ENCODE results near the gene RGSL1.

RGSL1 gene

DNA sequence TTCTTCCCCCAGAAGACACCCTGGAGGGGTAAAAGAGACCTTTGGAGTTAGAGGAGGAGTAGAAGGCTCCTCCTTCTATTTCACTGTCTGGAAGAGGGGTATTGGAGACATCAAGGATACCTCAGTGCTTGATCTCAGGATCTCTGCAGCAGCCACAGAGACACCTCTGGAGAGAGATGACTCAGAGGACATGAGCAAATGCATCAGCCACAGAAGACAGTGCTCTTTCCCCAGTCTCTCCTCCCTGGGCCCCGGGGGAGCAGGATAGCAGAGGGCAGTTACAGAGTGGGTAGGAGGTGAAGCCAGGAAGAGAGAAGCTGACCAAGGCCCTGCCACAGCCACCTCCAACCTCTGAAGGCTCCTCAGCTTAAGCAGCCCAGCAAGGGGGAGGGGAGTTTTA, 34.2 kb upstream of the RGSL1 start:
- H3K27ac ChIP-seq (ENCODE audit: low read depth, low read length), result no peak overlapping the region
- H3K9ac ChIP-seq (ENCODE audit: low read length), result no peak overlapping the region
- no peaks in the 10 kb centered on the region for H3K9me3 ChIP-seq (ENCODE audit: control insufficient read depth, insufficient read depth, low read depth, low read length)
- no peaks in the 10 kb centered on the region for H3K27me3 ChIP-seq (ENCODE audit: control insufficient read depth, insufficient read depth, low read length)
- H3K4me3 ChIP-seq (ENCODE audit: low read depth, low read length), result no peak overlapping the region
- no peaks in the 10 kb centered on the region for H3K4me1 ChIP-seq (ENCODE audit: control insufficient read depth, insufficient read depth, low read length)
- H3K36me3 ChIP-seq (ENCODE audit: control insufficient read depth, insufficient read depth, low read length), result no peaks in the 10 kb centered on the region

DNA sequence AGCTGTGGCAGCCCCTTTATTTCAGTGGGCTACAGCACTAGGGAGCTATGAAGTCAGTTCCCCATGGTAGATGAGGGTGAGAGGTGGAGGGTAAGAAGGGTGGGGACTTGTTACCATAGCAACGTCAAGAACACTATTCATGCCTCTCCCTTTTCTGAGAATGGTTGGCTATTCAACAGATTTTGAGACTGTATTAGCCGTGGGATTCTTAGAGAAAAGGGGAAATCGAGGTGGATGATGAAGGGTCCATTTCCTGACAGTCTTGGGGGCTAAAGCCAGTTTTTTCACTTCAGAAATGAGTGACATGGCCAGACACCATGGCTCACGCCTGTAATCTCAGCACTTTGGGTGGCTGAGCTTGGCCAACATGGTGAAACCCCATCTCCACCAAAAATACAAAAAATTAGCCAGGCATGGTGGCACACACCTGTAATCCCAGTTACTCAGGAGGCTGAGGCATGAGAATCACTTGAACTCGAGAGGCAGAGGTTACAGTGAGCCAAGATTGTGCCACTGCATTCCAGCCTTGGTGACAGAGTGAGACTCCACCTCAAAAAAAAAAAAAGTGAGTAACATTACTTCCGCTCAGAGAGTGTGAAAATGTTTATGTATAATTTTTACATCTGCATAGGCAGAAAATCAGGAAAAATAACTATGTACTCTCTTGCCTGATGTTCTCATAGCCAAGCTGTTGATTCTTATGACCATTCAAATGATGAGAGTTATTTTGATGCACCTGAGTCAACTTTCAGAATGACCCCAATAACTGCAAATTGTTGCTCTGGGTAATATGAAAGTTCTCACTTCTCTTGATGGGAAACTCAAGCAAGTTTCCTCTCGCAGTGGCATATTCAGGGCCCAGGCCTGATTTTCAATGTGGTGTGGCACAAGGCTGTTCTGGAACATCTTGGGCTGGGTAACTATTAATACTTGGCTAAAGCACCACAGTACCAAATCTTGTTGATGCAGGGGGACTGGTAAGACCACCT, 23.2 kb upstream of the RGSL1 start:
- Histone ChIP-seq H3K36me3 (ENCODE audit: control insufficient read depth, insufficient read depth, low read length) (no peaks in the 10 kb centered on the region), H3K9ac (ENCODE audit: low read length) (no peak overlapping the region), H3K27ac (ENCODE audit: low read depth, low read length) (no peak overlapping the region), H3K9me3 (ENCODE audit: control insufficient read depth, insufficient read depth, low read depth, low read length) (no peaks in the 10 kb centered on the region), H3K27me3 (ENCODE audit: control insufficient read depth, insufficient read depth, low read length) (no peaks in the 10 kb centered on the region), H3K4me1 (ENCODE audit: control insufficient read depth, insufficient read depth, low read length) (no peaks in the 10 kb centered on the region), H3K4me3 (ENCODE audit: low read depth, low read length) (no peak overlapping the region)

DNA sequence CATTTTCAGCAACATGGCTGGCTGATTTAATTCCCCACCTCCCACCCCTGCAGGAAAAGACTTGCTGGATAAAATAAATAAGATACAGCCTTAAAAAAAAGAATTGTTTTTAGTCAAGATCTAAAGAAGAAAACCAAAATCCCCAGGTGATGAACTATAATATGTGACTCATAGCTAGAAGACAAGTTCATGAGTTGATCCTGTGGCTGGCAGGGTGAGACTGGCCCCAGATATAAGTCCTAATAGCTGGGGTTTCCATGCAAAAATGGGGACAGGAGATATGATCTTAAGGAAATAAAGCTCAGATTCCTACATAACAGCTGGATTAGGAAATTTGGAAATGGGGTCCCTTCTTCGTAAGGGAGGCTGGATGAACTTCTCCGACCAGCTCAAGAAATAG, 21.9 kb upstream of the RGSL1 start:
- Histone ChIP-seq H3K4me3 (ENCODE audit: low read depth, low read length) (no peak overlapping the region), H3K36me3 (ENCODE audit: control insufficient read depth, insufficient read depth, low read length) (no peaks in the 10 kb centered on the region), H3K9ac (ENCODE audit: low read length) (no peak overlapping the region), H3K27me3 (ENCODE audit: control insufficient read depth, insufficient read depth, low read length) (no peaks in the 10 kb centered on the region), H3K4me1 (ENCODE audit: control insufficient read depth, insufficient read depth, low read length) (no peaks in the 10 kb centered on the region), H3K9me3 (ENCODE audit: control insufficient read depth, insufficient read depth, low read depth, low read length) (no peaks in the 10 kb centered on the region), H3K27ac (ENCODE audit: low read depth, low read length) (no peak overlapping the region)

DNA sequence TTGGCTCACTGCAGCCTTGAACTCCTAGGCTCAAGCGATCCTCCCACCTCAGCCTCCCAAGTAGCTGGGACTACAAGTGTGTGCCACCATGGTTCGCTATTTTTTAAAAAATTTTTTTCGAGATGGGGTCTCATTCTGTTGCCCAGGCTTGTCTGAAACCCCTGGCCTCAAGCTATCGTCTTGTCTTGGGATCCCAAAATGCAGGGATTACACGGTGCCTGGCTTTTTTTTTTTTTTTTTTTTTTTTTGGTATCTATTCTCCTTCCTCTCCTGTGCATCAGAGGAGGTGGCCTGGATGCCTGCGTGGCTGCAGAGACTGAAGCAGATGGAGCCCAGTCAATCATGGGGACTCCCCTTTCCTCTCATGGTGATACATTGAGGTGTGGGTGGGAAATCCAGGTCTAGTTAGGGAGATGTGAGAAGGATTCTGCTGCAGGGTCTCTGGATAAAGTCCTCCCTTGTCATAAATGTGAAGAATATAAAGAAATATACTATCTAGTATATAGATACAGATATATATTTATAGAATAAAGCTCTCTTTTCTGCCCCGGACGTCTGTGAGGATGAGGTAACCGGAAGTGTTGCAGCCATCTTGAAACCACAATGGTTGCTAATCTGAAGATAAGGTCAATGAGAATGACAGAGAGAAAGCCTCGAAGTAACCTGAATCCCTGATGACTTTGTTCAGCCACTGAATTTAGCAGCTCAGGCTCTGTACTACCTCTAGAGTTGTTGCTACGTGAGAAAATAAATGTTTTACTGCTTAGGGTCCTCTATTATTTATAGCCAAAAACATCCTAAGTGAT, 19.5 kb upstream of the RGSL1 start:
- H3K4me3 ChIP-seq (ENCODE audit: low read depth, low read length), result no peak overlapping the region

DNA sequence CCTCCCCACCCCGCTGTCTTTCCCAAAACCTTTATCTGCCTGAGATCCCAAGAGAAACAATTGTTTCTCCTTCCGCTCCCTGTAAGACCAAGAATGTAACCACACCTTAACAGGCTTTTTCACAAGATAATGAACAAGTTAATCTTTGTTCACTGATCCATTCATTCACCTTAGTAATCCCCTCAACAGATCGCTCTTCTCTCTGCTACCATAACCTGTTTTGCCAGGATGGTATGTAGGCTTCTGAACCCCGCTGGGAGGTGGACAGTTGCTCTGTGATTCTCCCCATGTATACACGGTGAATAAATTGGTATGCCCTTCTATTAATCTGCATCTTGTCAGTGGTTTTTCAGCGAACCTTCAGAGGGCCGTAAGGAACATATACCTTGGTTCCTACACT, 18.7 kb upstream of the RGSL1 start:
- H3K4me1 ChIP-seq (ENCODE audit: control insufficient read depth, insufficient read depth, low read length), result no peaks in the 10 kb centered on the region
- no peak overlapping the region for H3K27ac ChIP-seq (ENCODE audit: low read depth, low read length)
- no peaks in the 10 kb centered on the region for H3K9me3 ChIP-seq (ENCODE audit: control insufficient read depth, insufficient read depth, low read depth, low read length)
- H3K27me3 ChIP-seq (ENCODE audit: control insufficient read depth, insufficient read depth, low read length), result no peaks in the 10 kb centered on the region
- no peak overlapping the region for H3K4me3 ChIP-seq (ENCODE audit: low read depth, low read length)
- H3K9ac ChIP-seq (ENCODE audit: low read length), result no peak overlapping the region
- H3K36me3 ChIP-seq (ENCODE audit: control insufficient read depth, insufficient read depth, low read length), result no peaks in the 10 kb centered on the region

More for the DNA sequence above, 19.5 kb upstream of the RGSL1 start:
- H3K4me1 ChIP-seq (ENCODE audit: control insufficient read depth, insufficient read depth, low read length), result no peaks in the 10 kb centered on the region
- H3K27me3 ChIP-seq (ENCODE audit: control insufficient read depth, insufficient read depth, low read length), result no peaks in the 10 kb centered on the region
- no peaks in the 10 kb centered on the region for H3K36me3 ChIP-seq (ENCODE audit: control insufficient read depth, insufficient read depth, low read length)
- H3K9ac ChIP-seq (ENCODE audit: low read length), result no peak overlapping the region
- no peak overlapping the region for H3K27ac ChIP-seq (ENCODE audit: low read depth, low read length)
- no peaks in the 10 kb centered on the region for H3K9me3 ChIP-seq (ENCODE audit: control insufficient read depth, insufficient read depth, low read depth, low read length)

DNA sequence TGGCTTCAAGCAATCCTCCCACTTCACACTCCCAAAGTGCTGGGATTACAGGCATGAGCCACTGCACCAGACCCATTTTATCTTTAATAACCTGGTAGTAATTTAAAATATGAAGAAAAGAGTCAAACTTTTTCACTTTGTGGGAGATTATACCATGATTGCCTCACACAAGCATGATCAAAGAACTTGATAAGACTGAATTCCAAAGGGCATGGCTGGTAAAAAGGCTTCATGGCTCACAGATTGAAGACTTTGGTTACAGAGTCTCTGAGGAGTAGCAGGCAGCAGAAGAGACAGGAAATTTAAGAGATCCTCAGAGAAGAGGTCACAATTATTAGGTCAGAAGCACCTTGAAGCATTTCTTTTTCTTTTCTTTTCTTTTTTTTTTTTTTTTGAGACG, 16.4 kb upstream of the RGSL1 start:
- peaks cover 3% of the 10 kb centered on the region for H3K9me3 ChIP-seq (ENCODE audit: control insufficient read depth, insufficient read depth, low read depth, low read length)
- H3K36me3 ChIP-seq (ENCODE audit: control insufficient read depth, insufficient read depth, low read length), result no peaks in the 10 kb centered on the region
- no peaks in the 10 kb centered on the region for H3K27me3 ChIP-seq (ENCODE audit: control insufficient read depth, insufficient read depth, low read length)
- H3K4me3 ChIP-seq (ENCODE audit: low read depth, low read length), result no peak overlapping the region
- H3K9ac ChIP-seq (ENCODE audit: low read length), result no peak overlapping the region
- no peak overlapping the region for H3K27ac ChIP-seq (ENCODE audit: low read depth, low read length)
- no peaks in the 10 kb centered on the region for H3K4me1 ChIP-seq (ENCODE audit: control insufficient read depth, insufficient read depth, low read length)

DNA sequence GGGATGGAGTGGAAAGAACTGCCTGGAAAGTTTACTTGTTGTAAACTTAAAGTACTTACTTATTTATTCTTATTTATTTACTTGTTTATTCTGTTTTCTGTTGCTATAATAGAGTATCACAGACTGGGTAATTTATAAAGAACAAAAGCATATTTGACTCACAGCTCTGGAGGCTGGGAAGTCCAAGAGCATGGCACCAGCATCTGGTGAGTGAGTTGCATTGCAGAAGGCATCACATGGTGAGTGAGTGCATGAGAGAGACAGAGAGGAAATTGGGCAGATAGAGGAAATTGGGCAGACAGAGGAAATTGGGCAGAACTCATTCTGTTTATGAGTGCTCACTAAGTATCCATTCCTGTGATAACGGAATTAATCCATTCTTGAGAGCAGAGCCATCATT, 11.6 kb upstream of the RGSL1 start:
- Histone ChIP-seq H3K9me3 (ENCODE audit: control insufficient read depth, insufficient read depth, low read depth, low read length) (peaks cover 20% of the 10 kb centered on the region), H3K36me3 (ENCODE audit: control insufficient read depth, insufficient read depth, low read length) (no peaks in the 10 kb centered on the region), H3K9ac (ENCODE audit: low read length) (no peak overlapping the region), H3K4me1 (ENCODE audit: control insufficient read depth, insufficient read depth, low read length) (no peaks in the 10 kb centered on the region), H3K27me3 (ENCODE audit: control insufficient read depth, insufficient read depth, low read length) (no peaks in the 10 kb centered on the region), H3K4me3 (ENCODE audit: low read depth, low read length) (no peak overlapping the region), H3K27ac (ENCODE audit: low read depth, low read length) (no peak overlapping the region)

DNA sequence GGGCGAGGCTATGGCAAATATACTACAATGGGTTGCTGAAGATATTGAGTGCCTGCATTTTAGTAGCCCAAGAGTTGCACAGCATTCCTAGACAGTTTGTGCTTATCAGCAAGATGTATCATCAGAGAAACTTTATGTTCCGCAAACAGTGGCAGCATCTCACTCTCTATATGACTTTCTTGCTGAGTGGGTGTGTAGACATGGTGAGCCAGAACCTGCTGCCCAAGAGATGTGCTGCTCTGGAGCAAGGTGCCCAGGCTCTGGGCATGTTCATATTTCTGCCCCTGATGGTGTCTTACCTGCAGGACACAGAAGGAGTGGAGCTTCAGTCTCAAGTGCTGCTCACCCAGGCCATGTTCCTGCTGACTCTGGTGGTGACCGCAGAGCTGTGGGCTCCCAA, 8.2 kb upstream of the RGSL1 start:
- Histone ChIP-seq H3K4me3 (ENCODE audit: low read depth, low read length) (no peak overlapping the region), H3K27ac (ENCODE audit: low read depth, low read length) (no peak overlapping the region), H3K27me3 (ENCODE audit: control insufficient read depth, insufficient read depth, low read length) (no peaks in the 10 kb centered on the region), H3K4me1 (ENCODE audit: control insufficient read depth, insufficient read depth, low read length) (peaks cover 12% of the 10 kb centered on the region), H3K9ac (ENCODE audit: low read length) (no peak overlapping the region), H3K36me3 (ENCODE audit: control insufficient read depth, insufficient read depth, low read length) (no peaks in the 10 kb centered on the region), H3K9me3 (ENCODE audit: control insufficient read depth, insufficient read depth, low read depth, low read length) (peaks cover 20% of the 10 kb centered on the region)

DNA sequence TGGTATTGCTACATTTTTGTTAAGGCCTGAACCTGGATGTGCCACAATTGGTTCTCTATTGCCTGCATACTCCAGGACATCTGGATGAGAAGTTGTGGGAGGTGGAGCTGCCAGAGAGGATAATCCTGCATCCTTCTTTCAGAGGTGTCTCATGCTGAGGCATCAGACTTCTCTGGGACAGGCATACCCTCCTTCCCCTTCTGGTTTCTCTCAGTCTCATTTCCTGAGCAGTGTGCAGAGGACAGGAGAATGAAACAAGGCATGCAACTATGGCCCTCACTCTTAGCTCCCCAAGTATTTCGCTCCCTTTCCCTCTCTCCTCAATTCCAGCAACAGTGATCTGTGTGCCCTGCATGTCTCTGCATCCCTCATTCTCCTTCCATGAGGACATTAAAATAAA, 7.6 kb upstream of the RGSL1 start:
- H3K4me3 ChIP-seq (ENCODE audit: low read depth, low read length), result no peak overlapping the region
- H3K9me3 ChIP-seq (ENCODE audit: control insufficient read depth, insufficient read depth, low read depth, low read length), result peaks cover 22% of the 10 kb centered on the region
- H3K27me3 ChIP-seq (ENCODE audit: control insufficient read depth, insufficient read depth, low read length), result no peaks in the 10 kb centered on the region
- no peak overlapping the region for H3K9ac ChIP-seq (ENCODE audit: low read length)
- peaks cover 12% of the 10 kb centered on the region for H3K4me1 ChIP-seq (ENCODE audit: control insufficient read depth, insufficient read depth, low read length)
- H3K27ac ChIP-seq (ENCODE audit: low read depth, low read length), result no peak overlapping the region
- no peaks in the 10 kb centered on the region for H3K36me3 ChIP-seq (ENCODE audit: control insufficient read depth, insufficient read depth, low read length)

DNA sequence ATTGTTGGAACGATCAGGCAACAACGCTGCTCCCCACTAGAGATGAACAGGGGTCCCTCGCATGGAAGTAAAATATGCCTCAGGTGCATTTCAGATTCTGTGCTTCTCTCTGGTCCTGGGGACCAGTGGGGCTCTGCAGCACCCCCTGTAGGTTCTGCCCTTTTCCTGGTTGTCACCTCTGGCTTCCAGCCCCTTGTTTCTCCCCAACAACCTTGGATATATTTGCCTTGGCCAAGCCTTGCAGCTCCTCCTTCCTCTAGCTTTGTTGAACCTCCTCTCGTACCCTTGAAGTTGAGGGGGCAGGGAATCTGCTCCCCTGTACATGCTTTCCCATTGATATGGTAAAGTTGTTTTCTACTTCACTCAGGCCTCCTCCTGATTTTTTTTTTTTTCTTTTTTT, 5.4 kb upstream of the RGSL1 start:
- no peaks in the 10 kb centered on the region for H3K36me3 ChIP-seq (ENCODE audit: control insufficient read depth, insufficient read depth, low read length)

More for the DNA sequence above, 5.4 kb upstream of the RGSL1 start:
- Histone ChIP-seq H3K27ac (ENCODE audit: low read depth, low read length) (no peak overlapping the region), H3K4me1 (ENCODE audit: control insufficient read depth, insufficient read depth, low read length) (peaks cover 12% of the 10 kb centered on the region), H3K4me3 (ENCODE audit: low read depth, low read length) (no peak overlapping the region), H3K9me3 (ENCODE audit: control insufficient read depth, insufficient read depth, low read depth, low read length) (peaks cover 21% of the 10 kb centered on the region; the same call in 1 of the 2 replicates), H3K9ac (ENCODE audit: low read length) (no peak overlapping the region), H3K27me3 (ENCODE audit: control insufficient read depth, insufficient read depth, low read length) (no peaks in the 10 kb centered on the region)
